T-helper 1 cell treated with Interleukin-12 subunit alpha and Interleukin-12 subunit beta and Interleukin-4 antibody, amounts not matched to agents 30 ng/mL and 1 ng/mL, for 36 hours (primary cell): ENCODE data around the gene BDKRB2. TPM values are rescaled to one million over a fixed set of nuclear protein-coding genes. Genes with fewer than 3 reads are reported as not detected.

Experiments
- intact Hi-C: fragments of 100-400 bp; cut with micrococcal nuclease; formaldehyde crosslinking; loops from one replicate; pipeline ENCODE4 v1.15.1; 2024
- total RNA-seq: library from RNA; stranded (reverse); gene quantifications from 2 replicates; pipeline ENCODE4 v1.2.3, GENCODE V29; 2022

BDKRB2 gene
- total RNA-seq, 1 donor from 2014 or later = not detected

DNA sequence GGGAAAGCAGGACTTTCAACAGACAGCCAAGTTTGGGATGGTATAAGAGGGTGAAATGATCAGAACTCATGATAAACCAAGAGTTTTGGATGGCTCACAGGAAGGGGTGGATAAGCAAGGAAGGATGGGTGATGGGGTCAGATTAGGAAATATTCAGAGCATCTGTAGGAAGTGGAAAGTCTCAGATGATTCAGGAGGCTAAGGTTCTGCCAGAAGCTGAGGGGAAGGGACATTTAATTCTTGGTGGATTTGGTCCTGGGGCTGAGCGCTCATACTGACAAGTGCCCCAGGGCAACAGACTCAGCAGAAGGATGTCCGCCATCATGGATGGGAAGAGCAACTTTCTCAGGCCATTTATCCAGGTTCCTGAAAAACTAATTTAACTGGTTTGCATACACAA lies 28.4 kb upstream of the BDKRB2 start:
- intact Hi-C loops = no loop called here

DNA sequence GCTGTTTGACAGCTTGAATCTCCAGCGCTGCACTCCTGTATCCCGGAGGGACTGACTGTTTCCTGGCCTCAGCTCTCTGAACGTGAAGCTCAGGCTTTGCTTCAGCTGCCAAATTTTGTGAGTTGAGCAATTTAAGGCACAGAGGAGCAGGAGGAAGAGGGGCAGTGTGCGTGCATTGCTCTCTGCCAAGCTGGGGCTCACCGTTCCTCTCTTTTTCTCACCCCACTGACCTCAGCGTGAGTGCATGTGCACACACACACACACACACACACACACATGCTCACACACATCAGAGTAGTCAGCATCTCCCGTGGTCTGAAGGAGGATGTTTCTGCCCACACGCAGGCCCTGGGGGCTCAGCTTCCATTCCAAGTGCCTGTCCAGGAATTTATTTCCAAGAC lies 27.8 kb upstream of the BDKRB2 start:
- intact Hi-C loops = no loop called here

DNA sequence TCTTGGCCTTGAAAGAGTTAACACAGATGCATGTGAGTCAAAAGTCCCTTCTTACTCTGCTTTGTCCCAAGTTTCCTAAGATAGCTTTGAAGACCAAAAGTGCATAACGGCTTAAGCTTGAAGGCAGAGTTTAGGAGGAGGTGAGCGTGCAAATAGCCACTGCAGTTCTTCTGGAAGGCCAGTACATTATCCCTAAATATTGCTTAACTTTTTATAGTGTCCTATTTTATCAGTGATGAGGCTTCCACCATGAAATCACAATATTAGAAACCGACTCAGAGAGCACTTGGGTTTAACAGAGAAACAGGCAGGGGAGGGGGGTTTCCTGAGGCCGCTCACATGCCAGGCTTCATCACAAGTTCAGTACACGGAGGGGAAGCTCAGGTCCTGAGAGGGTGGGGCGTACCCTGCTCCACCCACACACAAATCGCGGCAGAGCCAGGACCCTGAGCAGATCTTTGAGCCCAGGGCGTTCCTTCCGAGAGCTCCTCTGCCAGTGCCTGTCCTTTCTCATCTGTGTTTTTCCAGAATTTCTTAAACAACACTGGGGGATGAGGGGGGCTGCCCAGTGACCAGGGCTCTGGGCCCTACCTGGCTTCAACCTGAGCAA lies 26.8 kb upstream of the BDKRB2 start:
- intact Hi-C loops = no loop called here

DNA sequence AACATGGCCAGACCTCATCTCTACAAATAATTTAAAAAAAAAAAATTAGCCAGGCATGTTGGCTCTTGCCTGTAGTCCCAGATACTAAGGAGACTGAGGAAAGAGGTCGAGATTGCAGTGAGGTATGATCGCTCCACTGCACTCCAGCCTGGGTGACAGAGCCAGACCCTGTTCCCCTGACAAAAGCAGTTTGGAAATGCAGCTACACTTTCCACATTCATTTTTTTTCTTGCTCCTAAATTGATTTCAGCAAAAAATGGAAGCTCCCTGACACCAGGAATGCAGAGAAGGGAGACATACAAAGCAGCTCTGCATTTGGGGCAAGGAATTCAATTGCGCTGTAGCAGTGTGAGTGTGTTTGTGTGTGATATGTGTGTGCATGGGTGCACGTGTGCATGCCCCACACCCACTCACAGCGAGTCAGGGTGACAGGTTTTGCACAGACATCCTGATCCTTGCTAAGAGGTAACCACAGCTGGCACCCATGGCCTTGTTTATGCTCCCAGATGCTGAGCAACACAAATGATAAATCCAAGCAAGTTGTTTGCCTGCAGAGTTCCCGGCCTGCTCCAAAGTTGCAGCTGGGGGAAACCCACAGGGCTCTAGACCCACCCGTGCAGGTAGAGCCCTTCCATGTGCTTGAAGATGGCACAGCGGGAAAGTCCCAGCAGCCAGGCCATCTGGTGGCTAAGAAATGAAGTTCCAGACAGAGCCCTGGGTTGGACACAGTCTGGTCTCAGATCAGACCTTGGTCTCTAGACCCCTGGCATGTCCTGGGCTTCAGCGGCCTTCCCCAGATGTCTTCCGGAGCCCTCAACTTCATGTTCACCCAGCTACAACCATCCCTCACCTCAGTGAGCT lies 25.9 kb upstream of the BDKRB2 start:
- intact Hi-C loops = no loop called here

DNA sequence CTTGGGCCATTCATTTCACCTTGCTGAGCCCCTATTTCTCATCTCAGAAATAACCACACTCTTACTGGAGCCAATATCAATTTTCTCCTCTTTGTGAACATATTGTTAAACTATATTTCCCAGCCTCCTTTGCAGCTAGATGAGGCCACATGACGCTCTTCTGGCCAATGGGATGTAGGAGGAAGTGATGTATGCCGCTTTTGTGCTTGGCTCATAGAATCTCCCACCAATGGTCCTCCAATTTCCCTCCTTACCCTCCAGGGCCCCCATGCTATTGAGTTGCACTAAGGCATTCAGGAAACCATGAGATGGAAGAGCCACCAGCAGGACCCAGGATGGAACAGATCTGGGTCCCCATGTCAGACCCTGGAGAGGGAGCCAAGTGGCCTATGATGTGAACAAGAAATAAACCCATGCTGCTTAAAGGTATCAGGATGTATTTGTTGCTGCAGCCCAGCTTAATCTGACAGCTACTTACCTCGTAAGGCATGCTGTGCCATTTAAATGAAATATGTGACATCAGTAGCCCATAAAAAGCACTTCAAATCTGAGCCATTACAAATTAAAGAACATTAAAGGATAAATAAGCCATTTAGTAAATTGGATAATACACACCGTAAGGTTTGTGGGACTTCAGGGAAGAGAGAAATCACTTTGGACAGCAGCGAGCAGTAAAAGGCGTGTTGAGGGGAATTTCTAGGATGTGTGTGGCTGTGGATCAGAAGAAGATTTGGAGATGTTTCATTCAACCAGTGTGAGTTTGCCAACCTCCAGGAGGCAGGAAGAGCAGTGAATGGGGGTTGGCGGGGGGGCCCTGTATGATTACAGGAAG lies 24.4 kb upstream of the BDKRB2 start:
- intact Hi-C loops = no loop called here

DNA sequence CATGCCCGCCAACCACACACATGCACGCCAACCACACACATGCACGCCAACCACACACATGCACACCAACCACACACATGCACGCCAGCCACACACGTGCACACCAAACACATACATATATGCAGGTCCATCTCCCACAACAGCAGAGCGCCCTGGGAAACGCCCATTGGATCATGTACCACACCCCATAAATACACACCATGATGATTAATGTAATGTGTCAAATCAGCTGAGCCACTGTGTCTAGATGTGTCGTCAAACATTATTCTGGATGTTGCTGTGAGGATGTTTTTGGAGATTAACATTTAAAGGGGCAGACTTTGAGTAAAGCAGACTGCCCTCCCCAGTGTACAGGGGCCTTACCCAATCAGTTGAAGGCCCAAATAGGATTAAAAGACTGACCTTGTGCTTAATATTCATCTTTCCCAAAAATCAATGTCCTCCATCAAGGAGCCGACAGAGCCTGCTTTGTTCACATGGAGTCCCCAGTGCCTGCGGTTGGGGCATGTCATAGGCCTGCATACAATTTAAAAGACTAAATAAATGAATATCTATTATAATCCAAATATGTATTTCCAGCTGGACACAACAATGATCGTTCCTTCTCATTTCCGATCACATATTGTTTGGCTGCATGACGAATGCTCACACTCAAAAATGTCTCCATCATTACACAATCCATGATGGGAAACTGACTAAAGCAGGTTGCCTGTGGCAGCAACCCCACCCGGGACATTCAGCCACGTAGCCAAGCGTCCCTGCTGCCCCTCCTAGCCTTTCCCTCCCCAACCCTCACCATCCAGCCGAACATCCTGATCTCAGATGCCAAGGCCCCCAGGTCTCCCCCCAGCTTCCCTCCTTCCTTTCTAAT lies 23.2 kb upstream of the BDKRB2 start:
- intact Hi-C loops = no loop called here

DNA sequence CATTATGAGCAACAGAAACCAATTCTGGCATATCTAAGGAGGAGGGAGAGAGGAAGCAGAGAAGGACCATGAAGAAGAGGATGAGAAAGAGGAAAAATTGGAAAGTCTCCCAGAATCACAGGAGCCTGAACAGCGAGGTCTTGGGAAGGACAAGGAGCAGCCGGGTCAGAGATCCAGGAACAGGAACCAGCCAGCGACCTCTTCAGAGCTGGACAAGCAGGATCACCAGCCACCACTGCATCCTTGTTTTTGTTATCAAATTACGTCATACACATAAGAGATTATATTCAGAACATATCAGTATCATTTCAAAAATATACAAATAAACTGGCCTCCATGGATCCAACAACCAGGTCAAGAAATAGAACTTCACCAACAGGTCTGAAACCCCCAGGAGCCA lies 22.1 kb upstream of the BDKRB2 start:
- intact Hi-C loops = no loop called here

DNA sequence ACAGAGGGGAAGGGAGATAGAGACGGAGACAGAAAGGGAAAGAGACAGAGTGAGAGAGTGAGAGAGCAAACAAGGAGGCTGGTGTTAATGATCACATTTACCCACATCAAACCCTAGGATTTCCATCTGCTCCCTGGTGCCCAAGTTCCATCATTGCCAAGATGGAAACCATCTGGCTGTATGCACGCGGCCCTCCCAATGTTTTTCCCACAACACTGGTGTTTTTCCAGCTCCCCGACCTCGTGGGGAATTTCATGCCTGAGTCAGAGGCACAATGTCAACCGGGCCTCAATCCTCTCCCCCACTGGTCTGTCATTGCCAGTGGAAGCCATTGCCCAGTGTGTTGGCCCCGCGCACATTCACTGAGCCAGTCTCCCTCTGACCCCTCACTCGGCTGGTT lies 19.9 kb upstream of the BDKRB2 start:
- intact Hi-C loops = no loop called here

DNA sequence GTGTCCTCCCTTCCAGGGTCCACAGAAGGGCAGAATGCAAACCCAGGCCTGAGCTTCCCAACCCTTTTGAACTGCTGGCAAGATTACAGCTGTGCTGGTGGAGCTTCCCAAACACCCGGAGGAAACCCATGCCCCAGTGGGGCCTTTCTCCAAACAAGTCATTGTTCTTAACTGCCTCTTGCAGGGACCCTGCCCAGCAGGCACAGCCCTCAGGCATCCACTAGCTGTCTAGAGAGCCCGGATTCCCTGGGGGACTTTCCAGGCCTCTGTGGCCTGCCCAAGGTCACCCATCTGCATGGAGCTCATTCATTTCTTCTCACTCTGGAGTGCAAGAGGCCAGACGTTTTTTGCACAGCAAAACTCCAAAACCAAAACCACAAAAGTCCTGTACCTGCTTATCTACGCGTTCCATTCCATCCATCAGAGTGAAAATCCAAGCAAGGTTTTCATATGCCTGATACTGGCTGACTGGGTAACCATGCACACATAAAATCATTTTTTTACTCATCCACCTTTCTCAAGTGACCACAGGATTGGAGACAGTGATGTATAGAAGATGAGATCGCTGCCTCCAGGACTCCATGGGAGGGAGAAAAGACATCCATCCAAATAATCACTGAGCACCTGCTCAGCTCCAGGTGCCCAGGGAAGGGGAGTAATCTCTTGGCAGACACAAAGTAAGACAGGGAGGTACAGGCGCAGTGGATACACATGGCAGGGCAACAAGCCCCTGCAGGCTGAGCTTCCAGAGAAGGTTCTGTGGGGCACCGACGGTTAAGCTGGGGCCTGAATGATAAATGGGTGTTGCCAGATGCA lies 17.2 kb upstream of the BDKRB2 start:
- intact Hi-C loops = no loop called here

DNA sequence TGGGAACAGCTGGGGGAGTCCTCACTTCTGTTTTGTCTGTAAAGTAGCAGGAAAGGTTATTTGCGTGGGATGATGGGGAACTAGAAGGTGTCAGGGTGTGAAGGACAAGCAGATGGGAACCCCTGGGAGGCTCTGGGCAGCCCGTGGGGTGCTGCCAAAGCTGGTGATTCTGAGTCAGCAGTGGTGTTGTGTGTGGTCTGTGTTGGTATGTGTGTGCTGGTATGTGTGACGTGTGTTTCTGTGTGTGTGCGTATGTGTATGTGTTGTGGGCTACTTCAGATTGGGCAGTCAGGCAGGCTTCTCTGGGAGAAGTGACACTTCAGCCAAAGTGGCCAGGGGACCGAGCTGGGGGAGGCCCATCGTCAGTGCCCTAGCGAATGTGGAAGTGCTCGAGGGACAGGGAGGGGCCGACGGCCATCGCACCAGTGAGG lies 15.3 kb upstream of the BDKRB2 start:
- intact Hi-C loops = no loop called here

DNA sequence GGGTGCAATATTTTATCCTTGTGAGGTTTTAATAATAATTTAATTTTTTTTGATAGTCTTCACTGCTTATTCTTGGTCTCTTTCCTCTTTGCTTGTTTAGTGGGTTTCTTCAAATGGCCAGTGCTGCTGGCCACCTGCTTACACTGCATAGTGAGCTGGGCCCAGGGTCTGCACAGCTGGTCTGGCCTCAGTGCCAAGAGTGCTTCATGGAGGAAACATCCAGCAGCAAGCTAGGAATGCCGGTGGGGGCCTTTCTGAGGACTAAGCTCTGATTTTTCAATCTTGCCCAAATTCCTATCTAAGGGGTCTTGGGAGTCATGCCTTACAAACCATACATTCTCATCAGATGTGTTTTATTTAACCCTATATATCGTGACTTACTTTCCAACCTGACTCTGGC lies 13.3 kb upstream of the BDKRB2 start:
- intact Hi-C loops = no loop called here

DNA sequence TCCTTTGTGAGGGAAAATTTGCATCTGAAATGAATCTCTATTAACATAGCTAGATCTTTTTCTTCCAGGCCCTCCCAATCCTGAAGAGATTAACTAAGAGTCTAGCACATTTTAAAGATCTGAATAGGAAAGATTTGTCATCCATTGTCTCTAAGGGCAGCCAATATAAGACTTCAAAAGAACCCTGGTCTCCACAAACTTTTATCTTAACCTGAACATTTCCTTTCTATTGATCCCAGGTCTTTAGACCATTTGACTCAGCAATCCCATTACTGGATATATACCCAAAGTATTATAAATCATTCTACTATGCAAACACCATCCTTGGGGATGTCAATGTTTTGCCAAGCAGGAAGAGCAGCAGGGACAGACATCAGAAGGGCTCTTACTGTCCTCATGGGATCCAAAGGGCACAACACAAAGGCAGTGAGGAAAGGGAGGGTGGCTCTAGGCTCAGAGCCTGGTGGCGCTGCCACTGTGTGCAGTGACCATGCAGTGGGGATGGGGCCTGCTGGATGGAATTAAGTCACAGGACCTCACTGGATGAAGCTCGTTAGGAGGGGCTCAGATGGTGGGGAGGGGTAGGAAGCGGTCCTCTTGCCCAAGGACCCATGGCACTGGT lies 12.7 kb upstream of the BDKRB2 start:
- intact Hi-C loops = no loop called here

DNA sequence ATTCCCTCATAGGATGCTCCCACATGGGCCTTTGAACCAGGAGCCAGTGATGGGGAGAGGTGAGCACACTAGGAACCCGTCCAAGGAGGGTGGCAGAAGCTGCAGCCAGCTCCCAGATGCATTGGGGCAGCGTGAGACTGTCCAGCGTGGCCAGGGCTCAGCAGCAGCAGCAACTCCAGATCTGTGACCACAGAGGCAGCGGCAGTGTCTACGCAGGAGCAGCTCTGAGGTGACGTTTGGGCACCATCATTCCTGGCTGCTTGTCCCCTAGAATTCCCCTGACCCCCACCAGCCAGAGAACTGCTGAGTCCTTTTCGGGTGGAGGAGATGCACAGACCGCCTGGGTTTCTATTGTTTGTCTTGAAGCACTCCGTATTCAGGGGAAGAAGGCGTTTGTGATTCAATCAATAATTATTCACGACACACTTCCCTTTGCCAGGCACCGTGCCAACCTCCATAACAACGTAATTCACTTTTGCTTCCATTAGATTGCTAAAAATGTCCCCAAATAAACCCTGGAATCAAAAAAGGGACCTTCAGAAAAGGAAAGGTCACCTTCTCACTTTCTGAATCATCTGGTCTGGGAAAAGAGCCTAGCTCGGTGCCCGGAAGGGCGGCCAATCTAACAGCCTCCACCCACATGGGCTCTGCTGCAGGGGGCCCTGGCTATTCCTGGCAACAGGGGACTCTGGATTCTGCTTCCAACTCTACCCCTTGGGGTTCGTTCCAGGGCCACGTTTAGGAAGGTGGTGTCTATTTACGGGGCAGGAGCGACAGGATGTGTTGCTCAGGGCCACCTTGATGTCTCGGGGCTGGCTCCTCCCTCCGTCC lies 11.4 kb upstream of the BDKRB2 start:
- intact Hi-C loops = no loop called here

DNA sequence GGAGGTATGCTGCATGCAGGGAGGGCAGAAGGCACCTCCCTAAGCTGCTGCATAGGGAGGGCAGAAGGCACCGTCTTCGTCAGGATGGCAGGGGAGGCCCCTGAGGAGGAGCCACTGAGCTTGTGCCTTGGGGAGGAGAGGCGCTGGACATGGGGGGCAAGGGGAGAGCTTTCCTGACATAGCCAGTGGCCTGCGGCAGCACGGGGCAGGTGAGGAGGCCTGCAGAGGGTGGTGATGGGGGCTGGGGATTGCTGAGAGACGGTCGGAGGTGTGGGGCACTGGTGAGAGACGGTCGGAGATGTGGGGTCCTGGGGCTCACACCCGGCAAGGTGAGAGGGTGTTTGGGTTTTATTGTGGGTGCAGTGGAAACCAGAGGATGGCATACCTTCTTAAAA lies 10.4 kb upstream of the BDKRB2 start:
- intact Hi-C loops = no loop called here

DNA sequence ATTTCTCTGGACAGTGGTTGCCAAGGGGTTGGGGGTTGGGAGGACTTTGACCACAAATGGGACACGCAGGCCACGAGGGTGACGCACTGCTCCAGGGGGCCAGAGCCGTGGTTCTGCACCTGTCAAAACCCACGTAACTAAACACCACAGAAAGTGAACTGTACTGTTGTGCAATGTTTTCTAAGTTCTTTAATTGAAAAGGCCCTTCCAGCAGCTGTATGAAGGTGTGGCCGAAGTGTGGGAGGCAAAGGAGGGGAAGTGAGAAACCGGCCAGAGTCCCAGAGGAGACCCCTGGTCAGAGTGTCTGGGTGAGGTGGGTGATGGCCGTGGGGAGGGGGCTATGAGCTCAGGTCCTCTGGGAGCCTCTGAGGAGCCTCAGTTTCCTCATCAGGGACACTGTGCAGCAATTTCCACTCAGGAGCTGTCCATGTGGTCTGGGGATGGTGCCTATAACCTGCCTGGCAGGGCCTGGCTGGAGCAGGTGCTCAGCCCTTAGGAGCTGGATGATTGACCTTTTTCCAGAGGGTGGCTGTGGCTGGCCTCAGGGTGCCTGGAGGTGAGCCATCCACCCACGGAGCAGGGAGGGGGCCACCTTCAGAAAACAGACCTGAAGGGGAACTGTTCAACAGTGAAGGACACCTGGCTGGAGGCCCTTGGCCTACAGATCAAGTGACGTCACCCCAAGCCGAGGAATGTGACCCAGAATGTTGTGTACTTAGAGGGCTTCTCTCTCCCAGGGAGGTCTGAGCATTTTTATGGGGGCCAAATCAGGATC lies 9.8 kb upstream of the BDKRB2 start:
- intact Hi-C loops = no loop called here

DNA sequence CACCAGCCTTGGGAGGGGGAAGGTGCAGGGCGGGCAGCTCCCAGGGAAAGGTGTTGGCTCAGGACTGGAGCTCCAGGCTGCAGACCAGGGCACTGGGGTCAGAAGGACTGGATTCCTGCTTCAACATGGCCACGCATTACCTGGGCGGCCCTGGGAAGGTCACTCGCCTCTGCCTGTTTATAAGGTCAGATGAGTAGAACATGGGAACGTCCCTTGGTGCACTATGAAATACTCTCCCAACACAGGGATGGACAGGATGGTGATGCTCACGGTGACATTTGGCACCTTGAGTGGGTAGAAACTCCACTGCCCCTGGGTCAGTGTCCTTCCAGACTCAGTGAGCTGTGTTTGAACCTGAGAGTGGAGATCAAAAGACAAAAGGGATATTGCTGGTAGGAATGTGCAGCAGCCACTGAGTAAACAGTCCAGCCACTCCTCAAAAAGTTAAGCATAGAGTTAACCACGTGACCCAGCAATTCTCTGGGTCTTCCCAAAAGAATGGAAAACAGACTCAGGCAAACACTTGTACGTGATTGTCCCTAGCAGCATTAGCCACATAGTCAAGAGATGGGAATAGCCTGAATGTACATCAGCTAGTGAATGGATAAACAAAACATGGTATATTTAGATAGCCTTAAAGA lies 9.1 kb upstream of the BDKRB2 start:
- intact Hi-C loops = no loop called here

DNA sequence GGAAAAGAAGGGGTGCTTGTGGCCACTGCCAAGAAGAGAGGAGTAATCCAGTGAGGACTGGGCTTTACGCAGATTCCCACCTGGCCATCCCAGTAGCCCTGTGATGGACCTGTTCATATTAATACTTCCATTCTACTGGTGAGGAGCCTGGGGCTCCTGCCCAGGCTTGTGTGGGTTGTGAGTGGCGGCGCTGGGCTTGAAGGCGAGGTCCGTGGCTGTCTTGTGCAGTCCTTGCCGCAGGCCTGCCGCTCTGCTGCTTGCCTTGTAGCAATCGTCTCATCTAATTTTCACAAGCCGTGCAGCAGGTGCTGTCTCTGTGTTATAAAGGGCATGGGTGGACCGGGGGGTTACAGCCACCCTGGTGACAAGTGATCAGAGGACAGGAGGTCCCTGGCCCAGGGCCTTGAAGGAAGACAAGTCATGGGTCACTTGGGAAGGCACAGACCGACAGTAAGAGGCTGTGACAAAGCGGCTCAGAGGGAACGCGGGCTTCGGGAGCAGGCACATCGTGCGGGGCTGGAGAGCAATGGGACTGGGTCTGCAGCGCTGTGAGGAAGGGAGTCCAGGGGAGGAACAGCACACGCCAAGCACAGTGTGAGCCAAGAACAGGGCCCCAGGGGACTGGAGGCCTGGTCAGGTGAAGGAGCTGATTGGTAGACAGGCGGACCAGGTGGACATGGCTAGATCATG lies 7.3 kb upstream of the BDKRB2 start:
- intact Hi-C loops = no loop called here
